WTC11 (cell line): ENCODE results near the gene USP20. TPM values are rescaled to one million over a fixed set of nuclear protein-coding genes. Genes with fewer than 3 reads are reported as not detected.

Experiments
- ATAC-seq: fragments of 200-7000 bp; cut with Tn5 transposase; 2 replicates; pipeline ENCODE4 v1.10.0; 2021; ENCODE audit warnings: mild to moderate bottlenecking, moderate library complexity
- CTCF ChIA-PET: fragments of 300-600 bp; sonication (Branson Sonifier 250); formaldehyde crosslinking; loops from one replicate; lab custom pipeline; 2021; ENCODE audit warnings: antibody characterized with exemption; lab: Charles Lee
- POLR2A ChIA-PET: fragments of 350-600 bp; sonication (Branson Sonifier 250); formaldehyde crosslinking; loops from one replicate; lab custom pipeline; 2021; ENCODE audit warnings: antibody characterized with exemption; lab: Charles Lee
- DNase-seq: peaks from one replicate; pipeline ENCODE4 v3.0.0; 2021; ENCODE audit warnings: low spot score
- H3K27ac Mint-ChIP-seq: 2 replicates; pipeline ENCODE4 v1.8.0; 2021; ENCODE audit warnings: mixed read lengths
- H3K27me3 Mint-ChIP-seq: 2 replicates; pipeline ENCODE4 v1.8.0; 2021; ENCODE audit warnings: low read depth, mild to moderate bottlenecking, moderate library complexity, mixed read lengths
- H3K36me3 Mint-ChIP-seq: 2 replicates; pipeline ENCODE4 v1.8.0; 2021; ENCODE audit warnings: mixed read lengths
- H3K4me1 Mint-ChIP-seq: 2 replicates; pipeline ENCODE4 v1.8.0; 2022; ENCODE audit warnings: mixed read lengths
- H3K4me3 Mint-ChIP-seq: 2 replicates; pipeline ENCODE4 v1.8.0; 2021; ENCODE audit warnings: mild to moderate bottlenecking, moderate library complexity, mixed read lengths
- H3K9me3 Mint-ChIP-seq: 2 replicates; pipeline ENCODE4 v1.8.0; 2021; ENCODE audit warnings: mixed read lengths
- ATF2 ChIP-seq: sonication (generic); formaldehyde crosslinking; IDR thresholded peaks from 2 replicates; pipeline ENCODE4 v1.8.1; 2022; ENCODE audit warnings: low read depth, missing genetic modification reagents, borderline replicate concordance
- CREB1 ChIP-seq: sonication (generic); formaldehyde crosslinking; IDR thresholded peaks from 2 replicates; pipeline ENCODE4 v1.8.0; 2023; ENCODE audit warnings: mild to moderate bottlenecking, missing genetic modification reagents
- E2F1 ChIP-seq: sonication (generic); formaldehyde crosslinking; IDR thresholded peaks from 2 replicates; pipeline ENCODE4 v1.8.0; 2022; ENCODE audit warnings: mild to moderate bottlenecking, missing genetic modification reagents
- E2F5 ChIP-seq: sonication (generic); formaldehyde crosslinking; IDR thresholded peaks from 2 replicates; pipeline ENCODE4 v1.8.1; 2022; ENCODE audit warnings: mild to moderate bottlenecking, moderate library complexity, missing genetic modification reagents
- ELF4 ChIP-seq: sonication (generic); formaldehyde crosslinking; IDR thresholded peaks from 2 replicates; pipeline ENCODE4 v1.8.1; 2022; ENCODE audit warnings: low read depth, mild to moderate bottlenecking, moderate library complexity, missing genetic modification reagents
- HMGA2 ChIP-seq: fragments of 250-450 bp; sonication (Bioruptor Pico); IDR thresholded peaks from 2 replicates; pipeline ENCODE4 v1.4.0; 2021; ENCODE audit warnings: mild to moderate bottlenecking, moderate library complexity
- NFATC4 ChIP-seq: fragments of 250-450 bp; sonication (Bioruptor Pico); IDR thresholded peaks from 2 replicates; pipeline ENCODE4 v1.9.0; 2021; ENCODE audit warnings: mild to moderate bottlenecking
- SMAD4 ChIP-seq: sonication (generic); formaldehyde crosslinking; IDR thresholded peaks from 2 replicates; pipeline ENCODE4 v1.8.0; 2022; ENCODE audit warnings: mild to moderate bottlenecking, missing genetic modification reagents
- STAT6 ChIP-seq: sonication (generic); formaldehyde crosslinking; conservative IDR thresholded peaks from 2 replicates; pipeline ENCODE4 v1.8.1; 2023; ENCODE audit warnings: mild to moderate bottlenecking, low read depth, missing genetic modification reagents, moderate library complexity
- TP53 ChIP-seq: sonication (generic); formaldehyde crosslinking; IDR thresholded peaks from 2 replicates; pipeline ENCODE4 v1.8.1; 2023; ENCODE audit warnings: mild to moderate bottlenecking, missing genetic modification reagents
- ZMAT4 ChIP-seq: fragments of 250-450 bp; sonication (Bioruptor Pico); IDR thresholded peaks from 2 replicates; pipeline ENCODE4 v1.9.0; 2021; ENCODE audit warnings: mild to moderate bottlenecking
- ZNF219 ChIP-seq: sonication (generic); formaldehyde crosslinking; IDR thresholded peaks from 2 replicates; pipeline ENCODE4 v1.8.0; 2023; ENCODE audit warnings: missing genetic modification reagents, mild to moderate bottlenecking, borderline replicate concordance
- ZNF281 ChIP-seq: sonication (generic); formaldehyde crosslinking; IDR thresholded peaks from 2 replicates; pipeline ENCODE4 v1.8.0; 2023; ENCODE audit warnings: mild to moderate bottlenecking, missing genetic modification reagents
- ZNF396 ChIP-seq: fragments of 250-450 bp; sonication (Bioruptor Pico); IDR thresholded peaks from 2 replicates; pipeline ENCODE4 v1.8.0; 2021; ENCODE audit warnings: mild to moderate bottlenecking, moderate library complexity, borderline replicate concordance
- ZNF425 ChIP-seq: fragments of 250-450 bp; sonication (Bioruptor Pico); conservative IDR thresholded peaks from 2 replicates; pipeline ENCODE4 v1.9.0; 2021; ENCODE audit warnings: mild to moderate bottlenecking
- ZSCAN18 ChIP-seq: fragments of 250-450 bp; sonication (Bioruptor Pico); IDR thresholded peaks from 2 replicates; pipeline ENCODE4 v2.1.2; 2022; ENCODE audit warnings: mild to moderate bottlenecking, moderate library complexity
- total RNA-seq: library from RNA; stranded (reverse); gene quantifications from 3 replicates; pipeline ENCODE4 v1.2.3, GENCODE V29; 2021

USP20 gene
- total RNA-seq, 1 experiment from 2014 or later: 29.3 TPM

- Mint-ChIP-seq H3K27me3 (no peaks in the 10 kb centered on the region), H3K36me3 (peaks cover 13% of the 10 kb centered on the region), H3K9me3 (no peaks in the 10 kb centered on the region)
- ATAC-seq: no peak
- TF ChIP-seq STAT6 (CRISPR knock-in tag): no peak
- no peak for TF ChIP-seq E2F1 (CRISPR knock-in tag)
- no peak for TF ChIP-seq CREB1
- TF ChIP-seq TP53 (CRISPR knock-in tag): no peak
- TF ChIP-seq E2F5 (CRISPR knock-in tag): no peak
- TF ChIP-seq HMGA2 (CRISPR knock-in tag): no peak
- TF ChIP-seq, all 79 proteins: peak for 0
- Mint-ChIP-seq H3K4me3 (peak overlapping the region; percentile 92), H3K4me1 (peaks cover 66% of the 10 kb centered on the region), H3K27ac (peak overlapping the region; percentile 84)
- ChIA-PET POLR2A (no interaction called here), CTCF (interaction anchor here (0.7 to 1.3 kb wide), 3 partner anchors 46 to 109 kb away, joined by 3 to 4 read pairs (median 4); no protein-coding TSS in a partner anchor)
- peak; percentile 26 for DNase-seq
Observed at GRCh38 chr9:129836311-129837007, 1.2 kb downstream of the USP20 start.

- ATAC-seq (no peak), DNase-seq (no peak)
- CTCF ChIA-PET: interaction anchor here (0.6 kb wide), 1 partner anchor 113 kb away, joined by 3 read pairs; no protein-coding TSS in a partner anchor
- Mint-ChIP-seq H3K27me3 (no peaks in the 10 kb centered on the region), H3K4me1 (peaks cover 69% of the 10 kb centered on the region), H3K36me3 (no peaks in the 10 kb centered on the region), H3K9me3 (no peaks in the 10 kb centered on the region), H3K4me3 (no peak overlapping the region), H3K27ac (peak overlapping the region; percentile 62)
- POLR2A ChIA-PET: no interaction called here
- no peak for TF ChIP-seq NFATC4 (CRISPR knock-in tag)
- no peak for TF ChIP-seq ZNF425 (CRISPR knock-in tag)
- no peak for TF ChIP-seq SMAD4 (CRISPR knock-in tag)
- TF ChIP-seq ZMAT4 (CRISPR knock-in tag): no peak
- TF ChIP-seq ZSCAN18 (CRISPR knock-in tag): no peak
- no peak for TF ChIP-seq ZNF281
- TF ChIP-seq ATF2 (CRISPR knock-in tag): no peak
- TF ChIP-seq ZNF219 (CRISPR knock-in tag): no peak
- TF ChIP-seq ZNF396 (CRISPR knock-in tag): no peak
- TF ChIP-seq ELF4 (CRISPR knock-in tag): no peak
Observed at GRCh38 chr9:129838707-129839259, 3.5 kb downstream of the USP20 start.
